GM12875 (cell line): ENCODE data around the gene OR5K3.

Experiments used
- H3K4me3 ChIP-seq: one replicate; pipeline ENCODE4 v1.5.1; 2011; ENCODE audit warnings: low read depth, low read length, control low read depth
- TF ChIP-seq, protein P1 (sequence below): IDR thresholded peaks from 2 replicates; pipeline ENCODE4 v1.5.1; 2011; ENCODE audit warnings: low read depth, mild to moderate bottlenecking, control low read depth, inconsistent platforms, low read length, moderate library complexity, borderline replicate concordance; ENCODE audit not compliant: insufficient read depth

The OR5K3 gene, protein sequence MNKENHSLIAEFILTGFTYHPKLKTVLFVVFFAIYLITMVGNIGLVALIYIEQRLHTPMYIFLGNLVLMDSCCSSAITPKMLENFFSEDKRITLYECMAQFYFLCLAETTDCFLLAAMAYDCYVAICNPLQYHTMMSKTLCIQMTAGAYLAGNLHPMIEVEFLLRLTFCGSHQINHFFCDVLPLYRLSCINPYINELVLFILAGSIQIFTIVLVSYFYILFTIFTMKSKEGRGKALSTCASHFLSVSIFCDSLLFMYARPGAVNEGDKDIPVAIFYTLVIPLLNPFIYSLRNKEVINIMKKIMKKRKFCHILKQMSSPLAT

DNA sequence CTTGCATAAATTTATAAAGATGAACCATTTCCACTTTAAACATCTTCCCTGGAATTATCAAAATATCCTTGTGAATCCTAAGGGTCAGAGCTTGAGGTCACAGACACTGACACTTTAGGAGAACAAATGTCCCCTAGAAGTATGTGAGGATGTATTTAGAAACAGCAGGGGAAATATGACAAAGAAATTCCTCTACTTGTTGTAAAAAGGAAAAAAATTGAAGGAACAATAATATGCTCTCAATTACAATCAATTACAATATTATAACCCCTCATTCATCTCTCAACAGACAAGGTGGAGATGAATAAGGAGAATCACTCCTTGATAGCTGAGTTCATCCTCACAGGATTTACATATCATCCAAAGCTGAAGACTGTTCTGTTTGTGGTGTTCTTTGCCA lies at the start of gene OR5K3:
TSS of gene OR5K3 (plus strand) at position 301 of the 400 bp plus-strand sequence. CDS start at position 301, 0 bp downstream.
- TF ChIP-seq, protein P1, sequence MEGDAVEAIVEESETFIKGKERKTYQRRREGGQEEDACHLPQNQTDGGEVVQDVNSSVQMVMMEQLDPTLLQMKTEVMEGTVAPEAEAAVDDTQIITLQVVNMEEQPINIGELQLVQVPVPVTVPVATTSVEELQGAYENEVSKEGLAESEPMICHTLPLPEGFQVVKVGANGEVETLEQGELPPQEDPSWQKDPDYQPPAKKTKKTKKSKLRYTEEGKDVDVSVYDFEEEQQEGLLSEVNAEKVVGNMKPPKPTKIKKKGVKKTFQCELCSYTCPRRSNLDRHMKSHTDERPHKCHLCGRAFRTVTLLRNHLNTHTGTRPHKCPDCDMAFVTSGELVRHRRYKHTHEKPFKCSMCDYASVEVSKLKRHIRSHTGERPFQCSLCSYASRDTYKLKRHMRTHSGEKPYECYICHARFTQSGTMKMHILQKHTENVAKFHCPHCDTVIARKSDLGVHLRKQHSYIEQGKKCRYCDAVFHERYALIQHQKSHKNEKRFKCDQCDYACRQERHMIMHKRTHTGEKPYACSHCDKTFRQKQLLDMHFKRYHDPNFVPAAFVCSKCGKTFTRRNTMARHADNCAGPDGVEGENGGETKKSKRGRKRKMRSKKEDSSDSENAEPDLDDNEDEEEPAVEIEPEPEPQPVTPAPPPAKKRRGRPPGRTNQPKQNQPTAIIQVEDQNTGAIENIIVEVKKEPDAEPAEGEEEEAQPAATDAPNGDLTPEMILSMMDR, result no peak
- H3K4me3 ChIP-seq, result no peak within 1 kb of the TSS

DNA sequence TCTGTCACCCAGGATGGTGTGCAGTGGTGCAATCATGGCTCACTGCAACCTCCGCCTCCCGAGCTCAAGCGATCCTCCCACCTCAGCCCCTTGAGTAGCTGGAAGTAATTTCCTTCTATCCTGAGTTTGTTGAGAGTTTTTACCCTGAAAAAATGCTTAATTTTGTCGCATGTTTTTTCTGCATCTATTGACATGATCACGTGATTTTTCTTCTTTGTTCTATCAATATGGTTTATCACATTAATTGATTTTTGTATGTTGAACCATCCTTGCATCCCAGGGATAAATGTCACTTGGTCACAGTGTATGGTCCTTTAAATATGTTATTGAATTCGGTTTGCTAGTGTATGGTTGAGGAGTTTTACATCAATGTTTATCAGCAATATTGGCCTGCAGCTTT lies 48.7 kb upstream of the OR5K3 start:
- TF ChIP-seq, protein P1, result no peak
- H3K4me3 ChIP-seq, result no peak overlapping the region

DNA sequence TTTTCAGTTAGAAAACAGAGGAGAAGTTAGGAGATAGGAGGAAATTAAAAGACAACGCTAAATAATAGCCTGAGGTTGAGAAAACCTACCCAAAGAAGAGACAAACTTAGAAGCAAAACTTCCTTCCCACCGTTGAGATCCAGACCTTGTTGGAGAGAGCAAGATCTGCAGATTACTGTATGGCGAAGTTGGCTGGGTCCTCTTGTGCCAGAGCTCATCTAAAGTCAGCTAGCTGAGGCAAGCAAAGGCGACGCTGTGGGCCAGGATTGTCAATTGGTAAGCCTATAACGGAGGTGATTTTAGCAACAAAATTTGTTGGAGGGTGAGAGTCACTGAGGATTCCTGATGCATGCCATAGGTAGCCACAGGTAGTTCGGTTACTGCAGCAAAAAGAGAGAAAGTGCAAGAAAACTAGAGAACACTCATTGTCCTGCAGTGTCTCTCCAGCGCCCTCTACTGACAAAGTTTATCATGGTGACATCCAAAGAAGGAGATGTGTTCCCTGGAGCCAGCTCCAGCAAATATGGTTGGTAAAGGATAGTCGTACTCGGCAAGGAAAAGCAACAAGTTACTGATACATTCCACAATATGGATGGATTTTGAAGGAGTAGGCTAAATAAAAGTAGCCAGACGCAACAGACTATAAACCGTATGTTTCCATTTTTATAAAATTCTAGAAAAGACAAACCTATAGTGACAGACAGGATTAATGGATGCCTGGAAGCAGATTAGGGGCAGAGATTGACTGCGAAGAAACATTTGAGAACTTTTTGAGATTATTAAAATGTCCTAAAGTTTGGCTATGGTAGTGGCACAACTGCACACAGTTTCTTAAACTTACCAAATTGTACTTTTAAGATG lies 46.6 kb upstream of the OR5K3 start:
- H3K4me3 ChIP-seq, result no peak overlapping the region
- TF ChIP-seq, protein P1, result peak; percentile 84

DNA sequence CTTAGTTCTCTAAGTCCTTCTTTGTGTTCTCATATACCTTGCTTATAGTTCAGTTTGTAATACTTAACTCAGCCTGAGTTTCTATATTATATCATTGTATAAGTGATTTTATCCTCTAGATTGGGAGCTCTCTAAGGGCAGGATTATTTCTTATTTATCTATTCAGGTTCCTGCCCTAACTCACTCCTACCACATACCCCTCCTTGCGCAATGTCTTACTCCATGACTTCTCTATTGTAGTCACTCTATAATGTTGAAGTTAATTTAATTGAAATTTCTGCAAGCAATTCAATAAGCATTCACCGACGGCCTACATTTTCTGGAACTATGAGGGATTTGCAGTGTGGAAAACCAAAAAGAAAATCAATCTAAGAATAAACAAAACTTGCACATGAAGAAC lies 40.4 kb upstream of the OR5K3 start:
- TF ChIP-seq, protein P1, result no peak
- H3K4me3 ChIP-seq, result no peak overlapping the region

DNA sequence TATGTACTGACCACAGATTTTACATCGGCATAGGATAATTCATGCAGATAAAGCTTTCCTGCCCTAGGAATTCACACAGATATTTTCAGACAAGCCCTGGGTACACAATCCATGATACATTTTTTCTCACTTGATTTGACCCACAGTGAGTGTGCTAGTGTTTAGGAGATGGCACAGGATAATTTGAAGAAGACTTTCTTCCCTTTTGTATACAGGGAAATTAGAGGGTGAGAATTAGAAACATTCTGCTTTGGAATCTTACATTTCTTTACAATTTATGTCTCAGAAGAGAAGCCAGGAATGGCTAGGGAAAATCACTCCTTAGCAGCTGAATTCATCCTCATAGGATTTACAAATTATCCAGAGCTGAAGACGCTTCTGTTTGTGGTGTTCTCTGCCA lies 36.9 kb upstream of the OR5K3 start, which contains the start of gene OR5K4:
TSS of gene OR5K4 (plus strand) at position 301 of the 400 bp plus-strand sequence. CDS start at position 301, 0 bp downstream.
- H3K4me3 ChIP-seq, result no peak within 1 kb of the TSS
- TF ChIP-seq, protein P1, result no peak

DNA sequence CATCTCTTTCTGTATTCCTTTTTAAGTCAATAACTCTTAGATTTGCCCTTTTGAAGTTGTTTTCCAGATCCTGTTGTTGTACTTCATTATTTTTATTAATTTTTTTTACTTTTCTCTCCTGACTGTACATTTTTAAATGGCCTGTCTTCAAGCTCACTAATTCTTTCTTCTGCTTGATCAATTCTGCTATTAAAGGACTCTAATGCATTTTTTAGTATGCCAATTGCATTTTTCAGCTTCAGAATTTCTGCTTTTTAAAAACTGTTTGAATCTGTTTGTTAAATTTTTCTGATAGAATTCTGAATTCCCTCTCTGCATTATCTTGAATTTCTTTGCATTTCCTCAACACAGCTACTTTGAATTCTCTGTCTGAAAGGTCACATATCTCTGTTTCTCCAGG lies 31.2 kb upstream of the OR5K3 start:
- TF ChIP-seq, protein P1, result no peak
- no peak overlapping the region for H3K4me3 ChIP-seq
